Prostate gland (tissue), 2 donors: ENCODE measurements around the gene PPP4R1. TPM values are rescaled to one million over a fixed set of nuclear protein-coding genes. Genes with fewer than 3 reads are reported as not detected.

Source experiments
- DNase-seq: peaks from one replicate; pipeline ENCODE4 v3.0.0-alpha.2; 2019; ENCODE audit warnings: low spot score
- H3K27ac ChIP-seq, 2 donors: fragments of 200-600 bp; sonication (generic); 2 replicates each; pipeline ENCODE4 v1.5.1; 2017 to 2019
- H3K27me3 ChIP-seq: fragments of 200-600 bp; sonication (generic); replicated peaks from 2 replicates; pipeline ENCODE4 v1.5.1; 2019; ENCODE audit not compliant: insufficient read depth
- H3K36me3 ChIP-seq, 2 donors: fragments of 200-600 bp; sonication (generic); 1 replicate in 1 of 2; 2 replicates in 1 of 2; pipeline versions ENCODE4 v1.5.1 to v1.8.1; 2017 to 2019
- H3K4me1 ChIP-seq: fragments of 200-600 bp; sonication (generic); replicated peaks from 2 replicates; pipeline ENCODE4 v1.5.1; 2019
- H3K4me3 ChIP-seq, 2 donors: fragments of 200-600 bp; sonication (generic); 2 replicates each; pipeline ENCODE4 v1.5.1; 2017 to 2019
- H3K9me3 ChIP-seq: fragments of 200-600 bp; sonication (generic); 2 replicates; pipeline ENCODE4 v1.5.1; 2017
- POLR2A ChIP-seq: fragments of 450-650 bp; IDR thresholded peaks from one replicate; pipeline ENCODE4 v1.6.1; 2016; ENCODE audit warnings: antibody characterized with exemption, mild to moderate bottlenecking
- POLR2AphosphoS5 ChIP-seq: sonication (generic); formaldehyde crosslinking; IDR thresholded peaks from one replicate; pipeline ENCODE4 v1.6.1; 2017; ENCODE audit warnings: antibody characterized with exemption
- WGBS: methylation state at CpG from one replicate; pipeline ENCODE4 v1.1.5; 2018; 5-methylcytosine and 5-hydroxymethylcytosine counted together
- intact Hi-C: fragments of 100-400 bp; cut with DNase I; formaldehyde crosslinking; loops from one replicate; pipeline ENCODE4 v1.14.2; 2022
- total RNA-seq, 2 donors: library from RNA; depleted of rRNA; stranded (reverse); fragments of >200 nt; gene quantifications; one replicate each; pipeline ENCODE4 v1.1.0, GENCODE V29; 2016
- TF ChIP-seq, protein P1 (sequence below), 4 experiments: fragments of 200-600 bp in 2 of 4; fragments of 450-650 bp in 2 of 4; sonication (generic) in 2 of 4; IDR thresholded peaks; 1 replicate in 3 of 4; 2 replicates in 1 of 4; pipeline ENCODE4 v1.5.1; 2016 to 2019; ENCODE audit warnings: antibody characterized with exemption in 4 of 4, mild to moderate bottlenecking in 2 of 4, moderate library complexity in 2 of 4

The PPP4R1 gene
- total RNA-seq, 2 donors from 2014 or later, result 39.1 to 67.0 TPM

GRCh38 chr18:9569178-9569577, 45.2 kb downstream of the PPP4R1 start:
- no peaks in the 10 kb centered on the region for H3K36me3 ChIP-seq
- 69% methylated on average over 8 of the region's 8 CpGs for WGBS
- intact Hi-C loops, result no loop called here
- H3K27ac ChIP-seq, result no peak overlapping the region
- H3K4me1 ChIP-seq, result no peaks in the 10 kb centered on the region
- TF ChIP-seq, protein P1, sequence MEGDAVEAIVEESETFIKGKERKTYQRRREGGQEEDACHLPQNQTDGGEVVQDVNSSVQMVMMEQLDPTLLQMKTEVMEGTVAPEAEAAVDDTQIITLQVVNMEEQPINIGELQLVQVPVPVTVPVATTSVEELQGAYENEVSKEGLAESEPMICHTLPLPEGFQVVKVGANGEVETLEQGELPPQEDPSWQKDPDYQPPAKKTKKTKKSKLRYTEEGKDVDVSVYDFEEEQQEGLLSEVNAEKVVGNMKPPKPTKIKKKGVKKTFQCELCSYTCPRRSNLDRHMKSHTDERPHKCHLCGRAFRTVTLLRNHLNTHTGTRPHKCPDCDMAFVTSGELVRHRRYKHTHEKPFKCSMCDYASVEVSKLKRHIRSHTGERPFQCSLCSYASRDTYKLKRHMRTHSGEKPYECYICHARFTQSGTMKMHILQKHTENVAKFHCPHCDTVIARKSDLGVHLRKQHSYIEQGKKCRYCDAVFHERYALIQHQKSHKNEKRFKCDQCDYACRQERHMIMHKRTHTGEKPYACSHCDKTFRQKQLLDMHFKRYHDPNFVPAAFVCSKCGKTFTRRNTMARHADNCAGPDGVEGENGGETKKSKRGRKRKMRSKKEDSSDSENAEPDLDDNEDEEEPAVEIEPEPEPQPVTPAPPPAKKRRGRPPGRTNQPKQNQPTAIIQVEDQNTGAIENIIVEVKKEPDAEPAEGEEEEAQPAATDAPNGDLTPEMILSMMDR (IDR thresholded peaks at IDR 0.05), result no peak
- TF ChIP-seq POLR2AphosphoS5 (no peak), POLR2A (no peak)
- H3K27me3 ChIP-seq, result no peaks in the 10 kb centered on the region
- H3K9me3 ChIP-seq, result no peaks in the 10 kb centered on the region
- H3K4me3 ChIP-seq, result no peak overlapping the region
- DNase-seq, result no peak

DNA sequence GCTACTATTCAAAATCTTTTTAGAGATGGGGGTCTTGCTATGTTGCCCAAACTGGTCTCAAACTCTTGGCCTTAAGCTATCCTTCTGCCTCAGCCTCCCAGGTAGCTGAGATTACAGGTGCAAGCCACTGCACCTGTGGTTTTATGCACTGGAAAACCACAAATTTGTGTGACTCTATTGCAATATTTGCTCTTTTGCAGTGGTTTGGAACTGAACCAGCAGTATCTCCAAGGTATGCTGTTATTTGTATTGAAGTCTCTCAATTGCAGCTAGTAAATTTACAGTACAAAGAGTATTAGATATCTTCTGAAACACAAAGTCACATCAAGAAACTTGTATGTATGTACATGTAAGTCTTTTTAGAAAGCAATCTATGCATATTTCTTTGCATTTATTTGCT, 46.2 kb downstream of the PPP4R1 start:
- intact Hi-C loops, result no loop called here
- DNase-seq, result no peak
- Histone ChIP-seq H3K4me1 (no peaks in the 10 kb centered on the region), H3K9me3 (no peaks in the 10 kb centered on the region), H3K27ac (no peak overlapping the region), H3K4me3 (no peak overlapping the region), H3K36me3 (no peaks in the 10 kb centered on the region), H3K27me3 (no peaks in the 10 kb centered on the region)
- TF ChIP-seq POLR2AphosphoS5, result no peak
- TF ChIP-seq, protein P1 (IDR thresholded peaks at IDR 0.05), result no peak
- no peak for TF ChIP-seq POLR2A

GRCh38 chr18:9565407-9565806, 49.0 kb downstream of the PPP4R1 start:
- Histone ChIP-seq H3K9me3 (no peaks in the 10 kb centered on the region), H3K27me3 (no peaks in the 10 kb centered on the region), H3K36me3 (peaks cover 0 to 3% of the 10 kb centered on the region in 2 donors), H3K4me3 (no peak overlapping the region), H3K4me1 (no peaks in the 10 kb centered on the region), H3K27ac (no peak overlapping the region)
- intact Hi-C loops, result no loop called here
- 82% methylated on average over 2 of the region's 2 CpGs for WGBS
- TF ChIP-seq POLR2AphosphoS5 (no peak), POLR2A (no peak)
- TF ChIP-seq, protein P1 (IDR thresholded peaks at IDR 0.05), result no peak
- no peak for DNase-seq

DNA sequence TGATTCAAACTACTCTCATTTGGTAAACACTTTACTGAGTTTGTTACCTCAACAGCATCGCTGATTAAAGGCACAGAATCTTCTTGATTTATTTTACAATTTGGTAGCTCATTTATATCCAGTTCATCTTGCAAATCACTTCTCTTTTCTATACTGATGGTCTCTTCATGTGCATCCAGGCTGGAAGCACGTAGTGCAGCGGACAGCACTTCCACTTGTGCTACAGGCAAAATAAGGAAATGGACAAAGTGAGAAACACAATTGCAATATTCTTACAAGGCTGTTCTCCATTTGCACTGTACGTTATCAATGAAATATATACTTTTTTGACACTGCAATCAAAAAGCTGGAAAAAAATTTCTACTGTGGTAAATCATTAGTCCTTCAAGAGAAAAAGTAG, 51.0 kb downstream of the PPP4R1 start:
- no peaks in the 10 kb centered on the region for H3K27me3 ChIP-seq
- H3K36me3 ChIP-seq, result peaks cover 0 to 3% of the 10 kb centered on the region in 2 donors
- no peak for DNase-seq
- no peaks in the 10 kb centered on the region for H3K9me3 ChIP-seq
- WGBS, result 90% methylated on average over 4 of the region's 4 CpGs
- no peak overlapping the region for H3K4me3 ChIP-seq
- no peak overlapping the region for H3K27ac ChIP-seq
- intact Hi-C loops, result no loop called here
- TF ChIP-seq, protein P1 (IDR thresholded peaks at IDR 0.05), result no peak
- TF ChIP-seq POLR2AphosphoS5 (no peak), POLR2A (no peak)
- no peaks in the 10 kb centered on the region for H3K4me1 ChIP-seq

- peaks cover 0 to 3% of the 10 kb centered on the region in 2 donors for H3K36me3 ChIP-seq
- TF ChIP-seq POLR2AphosphoS5 (no peak), POLR2A (no peak)
- TF ChIP-seq, protein P1 (IDR thresholded peaks at IDR 0.05), result no peak
- H3K9me3 ChIP-seq, result no peaks in the 10 kb centered on the region
- H3K4me3 ChIP-seq, result no peak overlapping the region
- 84% methylated on average over 4 of the region's 4 CpGs for WGBS
- intact Hi-C loops, result no loop called here
- H3K27ac ChIP-seq, result no peak overlapping the region
- no peaks in the 10 kb centered on the region for H3K4me1 ChIP-seq
- DNase-seq, result no peak
- H3K27me3 ChIP-seq, result no peaks in the 10 kb centered on the region
Observed at GRCh38 chr18:9562584-9562983, 51.8 kb downstream of the PPP4R1 start.
